Hematopoietic multipotent progenitor cell treated with erythropoietin and hydrocortisone succinate and interleukin-3 and kit ligand, for 15 days (in vitro differentiated cells): ENCODE measurements around the gene USP12.

Source experiments
- DNase-seq: peaks from one replicate; pipeline ENCODE4 v3.0.0-alpha.2; 2015; ENCODE audit warnings: low spot score

USP12 gene

DNA sequence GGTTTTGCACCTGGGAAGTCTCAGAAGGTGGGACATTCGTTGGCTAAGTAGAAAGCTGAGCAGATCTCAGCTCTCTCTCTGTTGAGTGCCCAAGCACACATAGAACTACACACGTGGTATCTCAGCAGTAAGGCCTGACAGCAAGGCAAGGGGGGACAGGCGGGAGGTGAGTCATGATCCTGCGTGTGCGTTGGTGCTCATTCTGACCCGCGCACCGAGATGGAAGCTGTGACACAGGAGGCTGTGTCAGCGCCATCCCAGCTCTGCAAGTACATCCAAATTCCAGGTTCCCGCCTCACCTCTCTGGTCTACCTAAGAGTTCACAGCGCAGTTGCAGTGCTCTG lies 135.7 kb downstream of the USP12 start:
- no peak for DNase-seq

DNA sequence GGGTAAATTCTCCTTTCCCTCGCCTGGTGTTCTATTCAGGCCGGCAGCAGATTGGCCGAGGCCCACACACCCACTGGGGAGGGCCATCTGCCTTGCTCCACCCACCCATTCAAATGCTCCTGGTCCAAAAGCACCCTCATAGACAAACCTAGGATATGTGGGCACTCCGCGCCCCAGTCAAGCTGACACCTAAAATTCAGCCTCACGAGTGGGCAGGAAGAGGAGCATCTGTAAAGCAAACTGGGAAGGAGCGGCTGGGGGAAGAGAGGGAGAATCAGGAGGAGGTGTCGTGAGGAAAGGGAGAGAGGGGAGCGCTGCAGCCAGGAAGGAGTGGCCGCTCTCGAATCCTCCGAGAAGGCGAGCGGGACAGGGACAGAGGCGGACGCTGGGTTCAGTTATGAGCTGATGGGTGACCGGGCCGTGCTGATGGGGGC lies 136.9 kb downstream of the USP12 start:
- DNase-seq = no peak

DNA sequence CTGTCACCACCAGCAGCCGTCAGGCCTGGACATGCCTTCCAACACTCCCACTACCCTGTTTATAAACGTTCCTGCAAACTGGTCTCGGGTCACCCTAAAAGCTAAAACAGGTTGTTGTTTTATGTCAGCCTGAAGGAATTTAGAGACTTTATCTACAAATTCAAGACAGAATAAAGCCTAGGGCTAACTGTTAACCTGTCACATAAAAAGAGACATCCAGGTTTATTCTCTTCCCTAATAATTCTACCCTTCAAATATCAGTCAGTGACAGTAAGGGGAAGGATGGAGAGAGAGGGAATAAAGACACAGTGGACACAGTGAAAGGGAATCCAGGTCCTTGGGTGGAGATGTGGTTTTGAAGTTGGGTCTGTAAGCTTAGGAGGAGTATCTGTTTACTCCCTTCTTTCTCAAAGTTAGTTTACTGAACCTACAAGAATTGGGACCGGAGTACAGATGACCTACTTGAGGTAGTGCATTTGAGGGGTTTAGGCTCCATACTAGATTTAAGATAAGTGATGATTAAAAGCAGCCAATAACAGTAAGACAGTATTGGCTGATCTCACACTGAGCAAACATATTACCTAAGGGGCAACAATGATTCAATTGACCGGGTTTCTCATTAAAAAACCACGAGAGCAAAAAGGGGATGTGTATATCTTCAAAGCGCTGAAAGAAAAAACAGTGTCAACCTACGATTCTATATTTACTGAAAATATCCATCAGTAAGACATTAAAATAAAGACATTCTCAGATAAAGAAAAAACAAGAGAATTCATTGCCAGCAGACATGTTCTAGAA lies 142.7 kb downstream of the USP12 start:
- DNase-seq = no peak

- DNase-seq = no peak
Observed at GRCh38 chr13:27027086-27027667, 144.4 kb downstream of the USP12 start.

DNA sequence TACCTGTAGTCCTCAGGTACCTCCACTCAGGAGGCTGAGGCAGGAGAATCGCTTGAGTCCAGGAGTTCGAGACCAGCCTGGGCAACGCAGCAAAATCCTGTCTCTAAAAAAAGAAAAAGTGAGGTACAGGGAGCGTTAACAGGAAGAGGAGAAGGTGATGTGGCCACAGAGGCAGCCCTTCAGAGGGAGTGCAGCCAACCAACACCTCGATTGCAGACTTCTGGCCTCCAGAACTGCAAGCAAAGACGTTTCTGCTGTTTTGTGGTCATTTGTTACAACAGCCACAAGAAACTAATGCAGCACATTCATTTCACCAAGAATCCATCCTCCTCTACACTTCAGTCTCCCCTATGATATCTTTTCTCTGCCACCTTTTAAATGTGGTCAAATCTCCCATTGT lies 145.2 kb downstream of the USP12 start:
- no peak for DNase-seq

- no peak for DNase-seq
Observed at GRCh38 chr13:27024776-27025492, 146.7 kb downstream of the USP12 start.

DNA sequence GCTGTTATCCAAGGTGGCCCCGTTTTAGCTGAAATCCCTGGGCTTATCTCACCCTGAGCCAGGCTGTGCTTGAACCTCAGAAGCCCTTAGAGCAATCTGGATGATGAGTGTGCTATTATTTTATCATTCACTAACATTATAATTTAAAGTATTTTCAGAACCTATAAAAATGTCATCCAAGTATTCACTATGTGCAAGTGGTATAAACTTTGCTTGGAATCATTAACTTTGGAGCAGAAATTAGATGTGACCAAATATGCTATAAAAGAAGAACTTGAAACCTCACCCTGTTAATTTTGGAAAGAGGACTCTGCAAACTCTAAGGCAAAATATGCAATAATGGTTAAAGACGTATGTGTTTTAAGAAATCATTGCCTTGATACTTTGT lies 147.5 kb downstream of the USP12 start:
- no peak for DNase-seq

GRCh38 chr13:27023385-27024073 lies 148.1 kb downstream of the USP12 start:
- DNase-seq = no peak

- DNase-seq = peak; percentile 7
Observed at GRCh38 chr13:27022571-27023311, 148.9 kb downstream of the USP12 start.

GRCh38 chr13:27020415-27020814 lies 151.2 kb downstream of the USP12 start:
- DNase-seq = no peak

DNA sequence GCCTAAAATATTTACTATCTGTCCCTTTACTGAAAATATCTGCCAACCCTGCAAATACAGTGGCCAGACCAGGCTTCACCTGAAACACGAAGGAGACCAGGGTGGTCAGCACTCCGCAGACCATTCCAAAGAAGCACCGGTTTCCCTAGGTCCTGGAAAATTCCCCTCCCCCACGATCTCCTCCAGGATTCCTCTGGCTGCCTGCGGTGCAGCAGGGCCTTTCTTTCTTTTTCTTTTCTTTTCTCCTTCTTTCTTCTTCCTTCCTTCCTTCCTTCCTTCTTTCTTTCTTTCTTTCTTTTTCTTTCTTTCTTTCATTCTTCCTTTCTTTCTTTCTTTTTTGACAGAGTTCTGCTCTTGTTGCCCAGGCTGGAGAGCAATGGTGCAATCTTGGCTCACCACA lies 152.7 kb downstream of the USP12 start:
- no peak for DNase-seq

DNA sequence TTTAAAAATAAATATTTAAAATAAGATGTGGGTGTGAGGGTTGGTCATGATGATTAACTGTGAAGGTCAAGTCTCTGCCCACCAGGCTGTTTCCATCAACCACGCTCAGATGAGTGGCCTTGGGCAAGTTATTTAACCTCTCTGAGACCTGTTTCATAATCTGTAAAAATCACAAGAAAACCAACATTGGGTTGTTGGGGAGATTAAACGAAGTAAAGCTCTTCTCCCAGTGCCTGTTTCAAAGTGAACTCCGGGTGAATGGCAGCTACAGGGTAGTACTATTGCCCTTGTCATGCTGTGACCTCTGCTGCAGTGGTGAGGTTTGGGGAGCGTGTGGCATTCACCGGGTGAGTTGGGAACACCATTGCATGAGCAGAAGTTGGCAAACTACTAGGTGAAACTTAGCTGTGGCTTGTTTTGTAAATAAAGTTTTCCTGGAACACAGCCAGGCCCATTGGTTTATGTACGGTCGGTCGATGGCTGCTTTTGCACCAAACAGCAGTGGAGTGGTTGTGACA lies 153.2 kb downstream of the USP12 start:
- DNase-seq = no peak

GRCh38 chr13:27016875-27017274 lies 154.7 kb downstream of the USP12 start:
- DNase-seq = no peak
